GM23338 (cell line): ENCODE results near the gene CLPSL2. TPM values are rescaled to one million over a fixed set of nuclear protein-coding genes. Genes with fewer than 3 reads are reported as not detected.

Experiments
- ATAC-seq: fragments of 200-7000 bp; cut with Tn5 transposase; 3 replicates; pipeline ENCODE4 v1.9.1; 2020
- DNase-seq: peaks from one replicate; pipeline ENCODE4 v3.0.0-alpha.2; 2015; ENCODE audit warnings: low spot score
- H2AFZ ChIP-seq: fragments of 200-600 bp; sonication (generic); 2 replicates; pipeline ENCODE4 v1.8.0; 2016; ENCODE audit warnings: antibody characterized with exemption, mild to moderate bottlenecking, moderate library complexity
- H3F3A ChIP-seq: fragments of 200-600 bp; sonication (generic); replicated peaks from 2 replicates; pipeline ENCODE4 v1.8.0; 2017; ENCODE audit warnings: antibody characterized with exemption, mixed run types, low read depth
- H3K27ac ChIP-seq: fragments of 200-600 bp; sonication (generic); 2 replicates; pipeline ENCODE4 v1.6.1; 2016; ENCODE audit warnings: low read depth
- H3K27me3 ChIP-seq: fragments of 200-600 bp; sonication (generic); 2 replicates; pipeline ENCODE4 v1.8.0; 2016; ENCODE audit warnings: mild to moderate bottlenecking, mixed run types, moderate library complexity; ENCODE audit not compliant: insufficient read depth
- H3K36me3 ChIP-seq: fragments of 200-600 bp; sonication (generic); 2 replicates; pipeline ENCODE4 v1.8.0; 2016; ENCODE audit warnings: mild to moderate bottlenecking; ENCODE audit not compliant: insufficient read depth
- H3K4me1 ChIP-seq: fragments of 200-600 bp; sonication (generic); 2 replicates; pipeline ENCODE4 v1.8.0; 2016; ENCODE audit warnings: mild to moderate bottlenecking, moderate library complexity; ENCODE audit not compliant: insufficient read depth
- H3K4me2 ChIP-seq: fragments of 200-600 bp; sonication (generic); 2 replicates; pipeline ENCODE4 v1.7.1; 2017; ENCODE audit warnings: mixed run types
- H3K4me3 ChIP-seq: fragments of 200-600 bp; sonication (generic); 2 replicates; pipeline ENCODE4 v1.6.1; 2016; ENCODE audit warnings: mixed run types
- H3K79me2 ChIP-seq: fragments of 200-600 bp; sonication (generic); replicated peaks from 2 replicates; pipeline ENCODE4 v1.8.0; 2017; ENCODE audit warnings: mild to moderate bottlenecking; ENCODE audit not compliant: insufficient read depth
- H3K9me2 ChIP-seq: fragments of 200-600 bp; sonication (generic); 2 replicates; pipeline ENCODE4 v1.8.0; 2017; ENCODE audit not compliant: insufficient read depth
- H4K20me1 ChIP-seq: fragments of 200-600 bp; sonication (generic); replicated peaks from 2 replicates; pipeline ENCODE4 v1.8.0; 2017; ENCODE audit warnings: mild to moderate bottlenecking; ENCODE audit not compliant: insufficient read depth
- H3K27ac Mint-ChIP-seq: 2 replicates; pipeline ENCODE4 v1.8.0; 2020; ENCODE audit warnings: inconsistent platforms, mild to moderate bottlenecking, moderate library complexity, mixed read lengths
- H3K27me3 Mint-ChIP-seq: 3 replicates; pipeline ENCODE4 v1.8.0; 2022; ENCODE audit warnings: low read depth, mild to moderate bottlenecking, moderate library complexity, mixed read lengths, inconsistent platforms; ENCODE audit not compliant: insufficient read depth, poor library complexity
- H3K36me3 Mint-ChIP-seq: 3 replicates; pipeline ENCODE4 v1.8.0; 2021; ENCODE audit warnings: low read depth, mild to moderate bottlenecking, inconsistent platforms, moderate library complexity, mixed read lengths
- H3K4me1 Mint-ChIP-seq: 3 replicates; pipeline ENCODE4 v1.8.0; 2020; ENCODE audit warnings: mild to moderate bottlenecking, inconsistent platforms, mixed read lengths
- H3K4me3 Mint-ChIP-seq: 3 replicates; pipeline ENCODE4 v1.8.0; 2021; ENCODE audit warnings: moderate library complexity, mild to moderate bottlenecking, inconsistent platforms, mixed read lengths
- H3K9me3 Mint-ChIP-seq: 3 replicates; pipeline ENCODE4 v1.8.0; 2020; ENCODE audit warnings: moderate library complexity, mild to moderate bottlenecking, inconsistent platforms, mixed read lengths
- CREB1 ChIP-seq: fragments of 250-450 bp; sonication (Bioruptor Pico); IDR thresholded peaks from 2 replicates; pipeline ENCODE4 v1.5.0; 2020; ENCODE audit warnings: low read depth, mild to moderate bottlenecking, moderate library complexity
- CTCF ChIP-seq, 2 experiments: fragments of 200-600 bp in 1 of 2; sonication (generic) in 1 of 2; conservative IDR thresholded peaks; 2 replicates each; pipeline versions ENCODE4 v1.5.1 to v1.6.1; 2016 to 2017; ENCODE audit warnings: antibody characterized with exemption in 2 of 2, low read depth in 2 of 2, mild to moderate bottlenecking in 2 of 2, moderate library complexity in 1 of 2
- EZH2 ChIP-seq: fragments of 200-600 bp; sonication (generic); IDR thresholded peaks from one replicate; pipeline ENCODE4 v1.8.0; 2017; ENCODE audit warnings: antibody characterized with exemption, mild to moderate bottlenecking, low read depth; ENCODE audit not compliant: unreplicated experiment
- EZH2phosphoT487 ChIP-seq: fragments of 200-600 bp; sonication (generic); IDR thresholded peaks from one replicate; pipeline ENCODE4 v1.8.1; 2018; ENCODE audit warnings: antibody characterized with exemption; ENCODE audit not compliant: unreplicated experiment
- JUNB ChIP-seq: IDR thresholded peaks from one replicate; pipeline ENCODE4 v1.6.1; 2016; ENCODE audit warnings: antibody characterized with exemption; ENCODE audit not compliant: unreplicated experiment
- NANOG ChIP-seq: IDR thresholded peaks from 2 replicates; pipeline ENCODE4 v1.6.1; 2016; ENCODE audit warnings: antibody characterized with exemption, borderline replicate concordance
- POLR2AphosphoS5 ChIP-seq: IDR thresholded peaks from 2 replicates; pipeline ENCODE4 v1.6.1; 2016; ENCODE audit warnings: antibody characterized with exemption, low read depth
- REST ChIP-seq: IDR thresholded peaks from one replicate; pipeline ENCODE4 v1.6.1; 2018; ENCODE audit warnings: antibody characterized with exemption; ENCODE audit not compliant: unreplicated experiment
- STAT1 ChIP-seq: IDR thresholded peaks from one replicate; pipeline ENCODE4 v1.6.1; 2016; ENCODE audit warnings: antibody characterized with exemption; ENCODE audit not compliant: unreplicated experiment
- ZNF114 ChIP-seq: fragments of 250-450 bp; sonication (Bioruptor Pico); IDR thresholded peaks from 2 replicates; pipeline ENCODE4 v1.5.0; 2020; ENCODE audit warnings: mild to moderate bottlenecking, moderate library complexity
- ZNF331 ChIP-seq: fragments of 250-450 bp; sonication (Bioruptor Pico); IDR thresholded peaks from 2 replicates; pipeline ENCODE4 v1.5.0; 2020; ENCODE audit warnings: low read depth, mild to moderate bottlenecking, moderate library complexity
- polyA plus RNA-seq: library from polyadenylated mRNA; unstranded; fragments of >200 nt; fragmentation: Nextera tagmentation; extraction: Ambion mirVana; gene quantifications from 2 replicates; pipeline ENCODE4 v1.2.1, GENCODE V29; 2016
- total RNA-seq: library from RNA; depleted of rRNA; stranded (reverse); fragments of >200 nt; shearing (Covaris generic); gene quantifications from 2 replicates; pipeline ENCODE4 v1.2.3, GENCODE V29; 2014
- TF ChIP-seq, protein P1 (sequence below): IDR thresholded peaks from 2 replicates; pipeline ENCODE4 v1.6.1; 2016; ENCODE audit warnings: antibody characterized with exemption
- TF ChIP-seq, protein P2 (sequence below): fragments of 250-450 bp; sonication (Bioruptor Pico); IDR thresholded peaks from 2 replicates; pipeline ENCODE4 v1.5.0; 2020; ENCODE audit warnings: mild to moderate bottlenecking, moderate library complexity

CLPSL2 gene
- total and polyA plus RNA-seq, 2 experiments from 2014 or later, result 2.9 to 3.1 TPM

GRCh38 chr6:35775031-35775430 lies 1.4 kb upstream of the CLPSL2 start:
- DNase-seq, result no peak
- no peaks in the 10 kb centered on the region for H4K20me1 ChIP-seq
- H3K27ac ChIP-seq, result no peak overlapping the region
- H3K27me3 ChIP-seq, result peaks cover 14% of the 10 kb centered on the region
- H3K79me2 ChIP-seq, result no peaks in the 10 kb centered on the region
- no peak overlapping the region for H3K27ac Mint-ChIP-seq
- no peak for TF ChIP-seq CTCF (conservative IDR thresholded peaks at IDR 0.05; ENCODE audit: low read depth in 2 of 2)
- no peak for TF ChIP-seq EZH2phosphoT487
- no peak for TF ChIP-seq NANOG
- no peak for TF ChIP-seq ZNF114
- no peak for TF ChIP-seq JUNB
- TF ChIP-seq CREB1 (CRISPR knock-in tag), result no peak
- no peak for TF ChIP-seq STAT1
- no peak for TF ChIP-seq REST
- TF ChIP-seq, protein P1, sequence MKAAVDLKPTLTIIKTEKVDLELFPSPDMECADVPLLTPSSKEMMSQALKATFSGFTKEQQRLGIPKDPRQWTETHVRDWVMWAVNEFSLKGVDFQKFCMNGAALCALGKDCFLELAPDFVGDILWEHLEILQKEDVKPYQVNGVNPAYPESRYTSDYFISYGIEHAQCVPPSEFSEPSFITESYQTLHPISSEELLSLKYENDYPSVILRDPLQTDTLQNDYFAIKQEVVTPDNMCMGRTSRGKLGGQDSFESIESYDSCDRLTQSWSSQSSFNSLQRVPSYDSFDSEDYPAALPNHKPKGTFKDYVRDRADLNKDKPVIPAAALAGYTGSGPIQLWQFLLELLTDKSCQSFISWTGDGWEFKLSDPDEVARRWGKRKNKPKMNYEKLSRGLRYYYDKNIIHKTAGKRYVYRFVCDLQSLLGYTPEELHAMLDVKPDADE, result no peak
- TF ChIP-seq POLR2AphosphoS5, result no peak
- no peak for TF ChIP-seq ZNF331
- no peak for TF ChIP-seq EZH2
- TF ChIP-seq, protein P2, sequence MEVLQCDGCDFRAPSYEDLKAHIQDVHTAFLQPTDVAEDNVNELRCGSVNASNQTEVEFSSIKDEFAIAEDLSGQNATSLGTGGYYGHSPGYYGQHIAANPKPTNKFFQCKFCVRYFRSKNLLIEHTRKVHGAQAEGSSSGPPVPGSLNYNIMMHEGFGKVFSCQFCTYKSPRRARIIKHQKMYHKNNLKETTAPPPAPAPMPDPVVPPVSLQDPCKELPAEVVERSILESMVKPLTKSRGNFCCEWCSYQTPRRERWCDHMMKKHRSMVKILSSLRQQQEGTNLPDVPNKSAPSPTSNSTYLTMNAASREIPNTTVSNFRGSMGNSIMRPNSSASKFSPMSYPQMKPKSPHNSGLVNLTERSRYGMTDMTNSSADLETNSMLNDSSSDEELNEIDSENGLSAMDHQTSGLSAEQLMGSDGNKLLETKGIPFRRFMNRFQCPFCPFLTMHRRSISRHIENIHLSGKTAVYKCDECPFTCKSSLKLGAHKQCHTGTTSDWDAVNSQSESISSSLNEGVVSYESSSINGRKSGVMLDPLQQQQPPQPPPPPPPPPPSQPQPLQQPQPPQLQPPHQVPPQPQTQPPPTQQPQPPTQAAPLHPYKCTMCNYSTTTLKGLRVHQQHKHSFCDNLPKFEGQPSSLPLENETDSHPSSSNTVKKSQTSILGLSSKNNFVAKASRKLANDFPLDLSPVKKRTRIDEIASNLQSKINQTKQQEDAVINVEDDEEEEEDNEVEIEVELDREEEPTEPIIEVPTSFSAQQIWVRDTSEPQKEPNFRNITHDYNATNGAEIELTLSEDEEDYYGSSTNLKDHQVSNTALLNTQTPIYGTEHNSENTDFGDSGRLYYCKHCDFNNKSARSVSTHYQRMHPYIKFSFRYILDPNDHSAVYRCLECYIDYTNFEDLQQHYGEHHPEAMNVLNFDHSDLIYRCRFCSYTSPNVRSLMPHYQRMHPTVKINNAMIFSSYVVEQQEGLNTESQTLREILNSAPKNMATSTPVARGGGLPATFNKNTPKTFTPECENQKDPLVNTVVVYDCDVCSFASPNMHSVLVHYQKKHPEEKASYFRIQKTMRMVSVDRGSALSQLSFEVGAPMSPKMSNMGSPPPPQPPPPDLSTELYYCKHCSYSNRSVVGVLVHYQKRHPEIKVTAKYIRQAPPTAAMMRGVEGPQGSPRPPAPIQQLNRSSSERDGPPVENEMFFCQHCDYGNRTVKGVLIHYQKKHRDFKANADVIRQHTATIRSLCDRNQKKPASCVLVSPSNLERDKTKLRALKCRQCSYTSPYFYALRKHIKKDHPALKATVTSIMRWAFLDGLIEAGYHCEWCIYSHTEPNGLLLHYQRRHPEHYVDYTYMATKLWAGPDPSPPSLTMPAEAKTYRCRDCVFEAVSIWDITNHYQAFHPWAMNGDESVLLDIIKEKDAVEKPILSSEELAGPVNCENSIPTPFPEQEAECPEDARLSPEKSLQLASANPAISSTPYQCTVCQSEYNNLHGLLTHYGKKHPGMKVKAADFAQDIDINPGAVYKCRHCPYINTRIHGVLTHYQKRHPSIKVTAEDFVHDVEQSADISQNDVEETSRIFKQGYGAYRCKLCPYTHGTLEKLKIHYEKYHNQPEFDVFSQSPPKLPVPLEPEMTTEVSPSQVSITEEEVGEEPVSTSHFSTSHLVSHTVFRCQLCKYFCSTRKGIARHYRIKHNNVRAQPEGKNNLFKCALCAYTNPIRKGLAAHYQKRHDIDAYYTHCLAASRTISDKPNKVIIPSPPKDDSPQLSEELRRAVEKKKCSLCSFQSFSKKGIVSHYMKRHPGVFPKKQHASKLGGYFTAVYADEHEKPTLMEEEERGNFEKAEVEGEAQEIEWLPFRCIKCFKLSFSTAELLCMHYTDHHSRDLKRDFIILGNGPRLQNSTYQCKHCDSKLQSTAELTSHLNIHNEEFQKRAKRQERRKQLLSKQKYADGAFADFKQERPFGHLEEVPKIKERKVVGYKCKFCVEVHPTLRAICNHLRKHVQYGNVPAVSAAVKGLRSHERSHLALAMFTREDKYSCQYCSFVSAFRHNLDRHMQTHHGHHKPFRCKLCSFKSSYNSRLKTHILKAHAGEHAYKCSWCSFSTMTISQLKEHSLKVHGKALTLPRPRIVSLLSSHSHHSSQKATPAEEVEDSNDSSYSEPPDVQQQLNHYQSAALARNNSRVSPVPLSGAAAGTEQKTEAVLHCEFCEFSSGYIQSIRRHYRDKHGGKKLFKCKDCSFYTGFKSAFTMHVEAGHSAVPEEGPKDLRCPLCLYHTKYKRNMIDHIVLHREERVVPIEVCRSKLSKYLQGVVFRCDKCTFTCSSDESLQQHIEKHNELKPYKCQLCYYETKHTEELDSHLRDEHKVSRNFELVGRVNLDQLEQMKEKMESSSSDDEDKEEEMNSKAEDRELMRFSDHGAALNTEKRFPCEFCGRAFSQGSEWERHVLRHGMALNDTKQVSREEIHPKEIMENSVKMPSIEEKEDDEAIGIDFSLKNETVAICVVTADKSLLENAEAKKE, result no peak
- H3K4me3 Mint-ChIP-seq, result no peak overlapping the region
- H3K4me2 ChIP-seq, result no peak overlapping the region
- H3K4me3 ChIP-seq, result no peak overlapping the region
- H3K27me3 Mint-ChIP-seq, result peaks cover 18% of the 10 kb centered on the region
- H3K36me3 Mint-ChIP-seq, result no peaks in the 10 kb centered on the region; the same call in 2 of the 3 replicates
- ATAC-seq, result no peak
- H3K4me1 ChIP-seq, result no peaks in the 10 kb centered on the region
- H3F3A ChIP-seq, result peaks cover 6% of the 10 kb centered on the region; the same call in 1 of the 2 replicates
- no peaks in the 10 kb centered on the region for H3K9me3 Mint-ChIP-seq
- H3K4me1 Mint-ChIP-seq, result peaks cover 7% of the 10 kb centered on the region
- no peak overlapping the region for H2AFZ ChIP-seq
- no peaks in the 10 kb centered on the region for H3K9me2 ChIP-seq
- no peaks in the 10 kb centered on the region for H3K36me3 ChIP-seq
